Smooth muscle cell of the coronary artery (primary cell): ENCODE measurements around the gene UBAC2. TPM values are rescaled to one million over a fixed set of nuclear protein-coding genes. Genes with fewer than 3 reads are reported as not detected.

Experiments used
- total RNA-seq: library from RNA; depleted of rRNA; stranded (reverse); fragments of >200 nt; gene quantifications from 2 replicates; pipeline ENCODE4 v1.2.3, GENCODE V29; 2014; ENCODE audit warnings: low replicate concordance

Gene UBAC2, protein sequence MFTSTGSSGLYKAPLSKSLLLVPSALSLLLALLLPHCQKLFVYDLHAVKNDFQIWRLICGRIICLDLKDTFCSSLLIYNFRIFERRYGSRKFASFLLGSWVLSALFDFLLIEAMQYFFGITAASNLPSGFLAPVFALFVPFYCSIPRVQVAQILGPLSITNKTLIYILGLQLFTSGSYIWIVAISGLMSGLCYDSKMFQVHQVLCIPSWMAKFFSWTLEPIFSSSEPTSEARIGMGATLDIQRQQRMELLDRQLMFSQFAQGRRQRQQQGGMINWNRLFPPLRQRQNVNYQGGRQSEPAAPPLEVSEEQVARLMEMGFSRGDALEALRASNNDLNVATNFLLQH
- 14.5 and 27.7 TPM in 2 replicates for total RNA-seq

DNA sequence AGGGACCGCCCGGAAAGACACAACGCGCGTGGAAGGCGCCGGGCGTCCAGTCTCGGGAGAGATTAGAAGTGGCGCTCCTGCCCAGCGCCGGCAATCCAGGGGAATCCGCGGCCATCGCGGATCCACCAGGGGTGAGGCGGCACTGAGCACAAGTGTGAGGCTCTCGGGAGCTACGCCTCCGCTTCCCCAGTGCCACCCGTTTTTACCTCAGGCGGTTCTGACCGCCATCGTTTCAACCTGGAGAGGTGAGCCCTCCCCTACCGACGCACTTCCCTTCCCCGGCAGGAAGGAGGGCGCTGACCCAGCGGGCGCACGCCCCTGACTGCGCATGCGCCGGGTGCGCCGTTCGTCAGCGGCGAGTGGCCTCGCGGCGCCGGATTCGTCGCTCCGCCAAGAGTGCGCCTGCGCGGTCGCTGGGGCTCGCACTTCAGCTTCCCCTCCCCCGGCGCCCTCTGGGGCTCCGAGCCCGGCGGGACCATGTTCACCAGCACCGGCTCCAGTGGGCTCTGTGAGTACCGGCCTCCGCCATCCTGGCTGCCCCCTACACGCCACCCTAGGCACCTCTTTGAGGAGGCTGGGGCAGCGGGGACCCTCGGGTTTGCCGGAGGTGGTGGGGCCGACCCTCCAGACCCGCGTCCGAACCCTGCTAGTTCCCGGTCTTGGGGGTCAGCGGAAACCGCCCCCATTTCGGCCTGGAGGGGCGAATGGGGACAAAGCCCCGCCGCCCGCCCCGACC, at the start of gene UBAC2:
UBAC2 (plus strand) TSS at position 423 of the 736 bp plus-strand sequence; CDS start at position 478, 55 bp downstream.

GRCh38 chr13:99258210-99258860, 57.7 kb downstream of the UBAC2 start, which contains the start of gene GPR18:
TSS of gene GPR18 (minus strand) at chr13:99258379. CDS start at chr13:99255872, 2,507 bp downstream.

DNA sequence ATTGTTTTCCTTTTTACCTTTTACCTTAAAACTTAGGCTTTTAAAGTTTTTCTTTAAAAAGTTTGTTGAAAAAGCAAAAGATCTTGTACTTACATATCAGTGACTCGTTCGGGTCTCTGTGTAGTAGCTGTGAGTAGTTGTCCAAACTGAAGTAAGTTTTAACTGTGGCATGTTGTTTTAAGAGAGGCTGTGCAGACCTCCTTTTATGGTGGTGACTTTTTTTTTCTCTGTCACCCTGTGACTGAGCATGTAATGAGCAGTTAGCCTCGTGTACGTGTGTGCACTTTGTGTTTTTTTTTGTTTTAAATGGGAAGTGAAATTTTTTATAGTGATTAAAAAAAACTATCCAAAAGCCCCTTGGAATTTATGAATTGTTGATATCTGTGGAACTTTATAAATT, 106.6 kb downstream of the UBAC2 start, which contains the start of gene GPR183:
GPR183 (minus strand) TSS at position 153 of the 400 bp plus-strand sequence. CDS start 11,254 bp downstream, outside the sequence.

Other genes starting within 250 kb of the UBAC2 start
- 13.2 and 19.7 TPM in 2 replicates for gene DOCK9, start 222.8 kb upstream of the UBAC2 start, total RNA-seq
- not detected in 2 replicates for gene GPR18, start 57.5 kb downstream of the UBAC2 start, total RNA-seq
- not detected in 2 replicates for gene GPR183, start 106.5 kb downstream of the UBAC2 start, total RNA-seq